Measurements from ENCODE around the gene FOSL1.

The FOSL1 gene

DNA sequence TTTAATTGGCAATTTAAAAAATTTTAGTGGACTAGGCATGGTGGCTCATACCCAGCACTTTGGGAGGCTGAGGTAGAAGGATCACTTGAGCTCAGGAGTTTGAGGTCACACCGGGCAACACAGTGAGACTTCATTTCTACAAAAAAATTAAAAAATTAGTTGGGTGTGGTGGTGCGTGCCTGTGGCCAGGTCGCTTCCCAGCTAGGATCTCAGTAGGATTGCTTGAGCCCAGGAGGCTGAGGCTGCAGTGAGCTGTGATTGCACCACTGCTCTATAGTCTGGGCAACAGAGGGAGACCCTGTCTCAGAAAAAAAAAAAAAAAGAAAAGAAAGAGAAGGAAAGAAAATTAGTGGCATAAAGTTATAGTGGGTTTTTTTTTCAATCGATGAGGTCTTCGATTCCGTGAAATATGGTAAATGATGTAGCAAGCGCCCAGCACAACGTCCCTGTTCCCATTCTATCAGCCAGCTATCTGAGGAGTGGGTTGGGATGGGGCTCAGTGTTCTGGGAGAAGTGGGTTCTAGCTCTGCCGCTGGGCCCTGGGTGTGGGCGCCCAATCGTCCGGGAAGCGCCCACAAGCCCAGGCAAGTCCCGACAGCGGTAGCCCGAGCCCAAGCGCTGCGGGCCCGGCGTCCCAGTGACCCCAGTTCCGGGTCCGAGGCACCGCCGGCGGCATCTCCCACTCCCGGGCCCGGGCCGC lies 1.4 kb downstream of the FOSL1 start:
- peak overlapping the region; percentile 60 for H3K4me3 ChIP-seq (ENCODE audit: low read depth, low read length)
- DNase-seq (ENCODE audit: low read depth) = no peak
- no peak for TF ChIP-seq CTCF (IDR thresholded peaks at IDR 0.05; ENCODE audit: insufficient read depth, low read depth, low read length, missing control alignments)

- no peak for TF ChIP-seq CTCF (IDR thresholded peaks at IDR 0.05; ENCODE audit: insufficient read depth, low read depth, low read length, missing control alignments)
- no peak overlapping the region for H3K4me3 ChIP-seq (ENCODE audit: low read depth, low read length)
- no peak for DNase-seq (ENCODE audit: low read depth)
Observed at GRCh38 chr11:65897020-65897471, 3.1 kb downstream of the FOSL1 start.

- no peak for TF ChIP-seq CTCF (IDR thresholded peaks at IDR 0.05; ENCODE audit: insufficient read depth, low read depth, low read length, missing control alignments)
- no peak for DNase-seq (ENCODE audit: low read depth)
- H3K4me3 ChIP-seq (ENCODE audit: low read depth, low read length) = no peak overlapping the region
Observed at GRCh38 chr11:65896034-65896999, 3.9 kb downstream of the FOSL1 start.

GRCh38 chr11:65895482-65895981 lies 4.7 kb downstream of the FOSL1 start:
- TF ChIP-seq CTCF (IDR thresholded peaks at IDR 0.05; ENCODE audit: insufficient read depth, low read depth, low read length, missing control alignments) = no peak
- H3K4me3 ChIP-seq (ENCODE audit: low read depth, low read length) = no peak overlapping the region
- no peak for DNase-seq (ENCODE audit: low read depth)

DNA sequence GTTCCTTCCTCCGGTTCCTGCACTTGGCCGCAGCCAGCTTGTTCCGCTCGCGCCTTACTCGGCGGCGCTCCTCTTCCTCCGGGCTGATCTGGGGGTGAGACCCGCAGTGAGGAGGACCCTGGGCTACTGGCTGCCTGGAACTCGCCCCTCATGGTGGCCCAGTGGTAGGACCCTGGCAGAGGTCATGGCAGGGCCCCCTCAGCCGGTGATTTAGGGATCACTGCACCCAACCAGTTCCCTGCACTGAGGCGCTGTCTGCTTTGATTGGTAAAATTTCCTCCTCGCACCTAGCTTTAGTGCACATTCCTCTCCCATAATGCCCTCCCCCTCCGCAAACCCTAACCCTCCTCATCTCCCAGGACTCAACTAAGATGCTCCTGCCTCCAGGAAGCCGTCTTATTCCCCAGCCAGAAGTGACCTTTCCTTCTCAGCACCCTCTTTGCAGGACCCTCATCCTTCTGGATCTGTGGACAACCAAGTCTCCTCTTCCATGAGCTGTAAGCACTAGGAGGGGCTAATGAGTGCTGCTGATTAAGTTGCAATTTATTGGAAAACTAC lies 6.1 kb downstream of the FOSL1 start:
- peak overlapping the region; percentile 73 for H3K4me3 ChIP-seq (ENCODE audit: low read depth, low read length)
- no peak for TF ChIP-seq CTCF (IDR thresholded peaks at IDR 0.05; ENCODE audit: insufficient read depth, low read depth, low read length, missing control alignments)

GRCh38 chr11:65892661-65893317 lies 7.4 kb downstream of the FOSL1 start:
- TF ChIP-seq CTCF (IDR thresholded peaks at IDR 0.05; ENCODE audit: insufficient read depth, low read depth, low read length, missing control alignments) = no peak
- H3K4me3 ChIP-seq (ENCODE audit: low read depth, low read length) = peak overlapping the region; percentile 73
- no peak for DNase-seq (ENCODE audit: low read depth)

More for the DNA sequence above, 6.1 kb downstream of the FOSL1 start:
- peak; percentile 68 for DNase-seq (ENCODE audit: low read depth)

DNA sequence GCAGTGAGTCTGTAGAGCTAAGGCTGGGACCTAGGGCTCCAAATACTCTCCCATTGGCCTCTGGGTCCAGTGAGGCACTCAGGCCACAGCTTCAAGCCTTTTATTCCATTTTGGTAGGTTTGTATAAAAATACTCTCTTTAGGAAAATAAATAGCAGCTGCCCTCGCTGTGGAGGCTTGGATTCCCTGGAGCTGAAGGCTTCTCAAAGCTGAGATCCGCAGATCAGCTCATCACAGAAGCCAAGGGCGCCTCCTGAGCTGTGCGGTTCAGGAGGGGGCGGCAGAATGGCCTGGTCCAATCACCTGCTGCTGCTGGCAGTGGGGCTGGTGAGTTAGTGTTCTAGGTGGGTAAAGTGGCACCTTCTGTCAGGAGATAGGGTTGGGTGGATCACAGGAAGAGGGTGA lies 8.0 kb downstream of the FOSL1 start:
- DNase-seq (ENCODE audit: low read depth) = peak; percentile 30
- H3K4me3 ChIP-seq (ENCODE audit: low read depth, low read length) = peak overlapping the region; percentile 73

Data from GM12865 (cell line).